Fibroblast of lung (primary cell): ENCODE results near the gene FUT1. TPM values are rescaled to one million over a fixed set of nuclear protein-coding genes. Genes with fewer than 3 reads are reported as not detected.

Experiments
- DNase-seq, 2 donors: peaks; one replicate each; pipeline versions ENCODE4 v3.0.0 to v3.0.0-alpha.2; 2010; ENCODE audit warnings: low read depth in 2 of 2
- H2AFZ ChIP-seq: 2 replicates; pipeline ENCODE4 v1.5.1; 2012; ENCODE audit warnings: low read length, control low read depth, inconsistent platforms
- H3K27ac ChIP-seq: 2 replicates; pipeline ENCODE4 v1.5.1; 2011; ENCODE audit warnings: low read length, control low read depth; ENCODE audit not compliant: insufficient read depth
- H3K27me3 ChIP-seq: 2 replicates; pipeline ENCODE4 v1.5.1; 2011; ENCODE audit warnings: mild to moderate bottlenecking, low read length; ENCODE audit not compliant: control insufficient read depth, insufficient read depth
- H3K36me3 ChIP-seq: 2 replicates; pipeline ENCODE4 v1.5.1; 2011; ENCODE audit warnings: low read length; ENCODE audit not compliant: control insufficient read depth, insufficient read depth
- H3K4me1 ChIP-seq: 2 replicates; pipeline ENCODE4 v1.5.1; 2011; ENCODE audit warnings: low read length; ENCODE audit not compliant: control insufficient read depth, insufficient read depth; ENCODE audit errors: extremely low read depth
- H3K4me2 ChIP-seq: 2 replicates; pipeline ENCODE4 v1.5.1; 2011; ENCODE audit warnings: low read length, control low read depth; ENCODE audit not compliant: insufficient read depth; ENCODE audit errors: extremely low read depth
- H3K4me3 ChIP-seq, 4 experiments: fragments of 200-600 bp in 1 of 4; sonication (generic) in 1 of 4; replicated peaks in 1 of 4; 2 replicates each; pipeline ENCODE4 v1.5.1; 2011 to 2016; ENCODE audit warnings: low read length in 4 of 4, low read depth in 3 of 4, mild to moderate bottlenecking in 3 of 4, control low read depth in 2 of 4, inconsistent platforms in 1 of 4, mixed read lengths in 1 of 4; ENCODE audit not compliant: insufficient read depth in 1 of 4; ENCODE audit errors: control extremely low read depth in 1 of 4
- H3K79me2 ChIP-seq: 2 replicates; pipeline ENCODE4 v1.5.1; 2012; ENCODE audit warnings: mild to moderate bottlenecking, low read length, inconsistent platforms; ENCODE audit not compliant: control insufficient read depth, insufficient read depth
- H3K9ac ChIP-seq: 2 replicates; pipeline ENCODE4 v1.5.1; 2011; ENCODE audit warnings: mild to moderate bottlenecking, low read length, control low read depth; ENCODE audit not compliant: insufficient read depth
- H3K9me3 ChIP-seq: 2 replicates; pipeline ENCODE4 v1.5.1; 2012; ENCODE audit warnings: low read depth, low read length; ENCODE audit not compliant: control insufficient read depth, insufficient read depth
- H4K20me1 ChIP-seq: 2 replicates; pipeline ENCODE4 v1.5.1; 2011; ENCODE audit warnings: low read length; ENCODE audit not compliant: control insufficient read depth, insufficient read depth; ENCODE audit errors: extremely low read depth
- EZH2 ChIP-seq: IDR thresholded peaks from 2 replicates; pipeline ENCODE4 v1.5.1; 2012; ENCODE audit warnings: low read length, control low read depth, mild to moderate bottlenecking; ENCODE audit errors: missing control alignments
- polyA plus RNA-seq, 2 donors: library from polyadenylated mRNA; depleted of rRNA in 1 of 2; stranded (reverse) in 1 of 2; unstranded in 1 of 2; fragments of >200 nt; gene quantifications; 2 replicates each; pipeline ENCODE4 v1.2.1, GENCODE V29; 2011 to 2012; ENCODE audit warnings: missing spikeins in 1 of 2
- total RNA-seq: library from RNA; depleted of rRNA; stranded (reverse); fragments of >200 nt; gene quantifications from 2 replicates; pipeline ENCODE4 v1.2.1, GENCODE V29; 2014
- TF ChIP-seq, protein P1 (sequence below), 2 donors: IDR thresholded peaks in 1 of 2; conservative IDR thresholded peaks in 1 of 2; 1 replicate in 1 of 2; 2 replicates in 1 of 2; pipeline ENCODE4 v1.5.1; 2011 to 2012; ENCODE audit warnings: low read length in 2 of 2, control low read depth in 1 of 2, inconsistent platforms in 1 of 2, low read depth in 1 of 2, mild to moderate bottlenecking in 1 of 2

FUT1 gene
- total and polyA plus RNA-seq, 2 donors (not counting 1 experiment from before 2014, with no cell fraction given), result 0.02 to 0.17 TPM

DNA sequence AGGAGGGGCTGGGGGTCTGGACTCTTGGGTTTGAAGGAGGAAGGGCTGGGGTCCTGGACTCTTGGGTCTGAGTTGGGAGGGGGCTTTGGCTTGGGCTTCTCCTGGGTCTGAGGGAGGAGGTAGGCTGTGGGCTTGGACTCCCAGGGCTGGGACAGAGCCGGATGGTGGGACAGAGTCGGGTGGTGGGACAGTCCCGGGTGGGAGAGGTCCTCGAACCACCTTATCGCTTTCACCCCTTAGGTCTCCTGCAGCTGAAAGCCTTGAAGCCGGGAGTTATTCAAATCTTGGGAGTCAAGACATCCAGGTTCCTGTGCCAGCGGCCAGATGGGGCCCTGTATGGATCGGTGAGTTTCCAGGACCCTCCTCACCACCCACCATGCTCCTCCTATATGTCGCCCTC, 4.2 kb upstream of the FUT1 start:
- no peaks in the 10 kb centered on the region for H3K9me3 ChIP-seq
- H3K4me3 ChIP-seq, result no peak overlapping the region
- no peaks in the 10 kb centered on the region for H3K79me2 ChIP-seq
- no peak for DNase-seq
- no peak overlapping the region for H3K4me2 ChIP-seq
- H3K27me3 ChIP-seq, result peaks cover 15% of the 10 kb centered on the region
- H3K27ac ChIP-seq, result no peak overlapping the region
- H3K36me3 ChIP-seq, result no peaks in the 10 kb centered on the region
- H3K9ac ChIP-seq, result no peak overlapping the region
- H3K4me1 ChIP-seq, result peaks cover 3% of the 10 kb centered on the region
- TF ChIP-seq, protein P1, sequence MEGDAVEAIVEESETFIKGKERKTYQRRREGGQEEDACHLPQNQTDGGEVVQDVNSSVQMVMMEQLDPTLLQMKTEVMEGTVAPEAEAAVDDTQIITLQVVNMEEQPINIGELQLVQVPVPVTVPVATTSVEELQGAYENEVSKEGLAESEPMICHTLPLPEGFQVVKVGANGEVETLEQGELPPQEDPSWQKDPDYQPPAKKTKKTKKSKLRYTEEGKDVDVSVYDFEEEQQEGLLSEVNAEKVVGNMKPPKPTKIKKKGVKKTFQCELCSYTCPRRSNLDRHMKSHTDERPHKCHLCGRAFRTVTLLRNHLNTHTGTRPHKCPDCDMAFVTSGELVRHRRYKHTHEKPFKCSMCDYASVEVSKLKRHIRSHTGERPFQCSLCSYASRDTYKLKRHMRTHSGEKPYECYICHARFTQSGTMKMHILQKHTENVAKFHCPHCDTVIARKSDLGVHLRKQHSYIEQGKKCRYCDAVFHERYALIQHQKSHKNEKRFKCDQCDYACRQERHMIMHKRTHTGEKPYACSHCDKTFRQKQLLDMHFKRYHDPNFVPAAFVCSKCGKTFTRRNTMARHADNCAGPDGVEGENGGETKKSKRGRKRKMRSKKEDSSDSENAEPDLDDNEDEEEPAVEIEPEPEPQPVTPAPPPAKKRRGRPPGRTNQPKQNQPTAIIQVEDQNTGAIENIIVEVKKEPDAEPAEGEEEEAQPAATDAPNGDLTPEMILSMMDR (conservative IDR thresholded peaks at IDR 0.05 in 1 of 2, IDR thresholded peaks at IDR 0.05 in 1 of 2; ENCODE audit: low read depth in 1 of 2, low read length in 2 of 2), result no peak
- TF ChIP-seq EZH2, result no peak
- no peaks in the 10 kb centered on the region for H4K20me1 ChIP-seq
- no peak overlapping the region for H2AFZ ChIP-seq

GRCh38 chr19:48756212-48756611, 3.8 kb upstream of the FUT1 start:
- H3K4me1 ChIP-seq, result peaks cover 3% of the 10 kb centered on the region
- H3K4me2 ChIP-seq, result no peak overlapping the region
- H3K4me3 ChIP-seq, result no peak overlapping the region
- H3K27me3 ChIP-seq, result peaks cover 16% of the 10 kb centered on the region
- H3K9ac ChIP-seq, result no peak overlapping the region
- no peaks in the 10 kb centered on the region for H3K9me3 ChIP-seq
- H2AFZ ChIP-seq, result no peak overlapping the region
- H3K79me2 ChIP-seq, result no peaks in the 10 kb centered on the region
- no peak overlapping the region for H3K27ac ChIP-seq
- H3K36me3 ChIP-seq, result no peaks in the 10 kb centered on the region
- DNase-seq, result no peak
- H4K20me1 ChIP-seq, result no peaks in the 10 kb centered on the region
- TF ChIP-seq EZH2, result no peak
- TF ChIP-seq, protein P1 (conservative IDR thresholded peaks at IDR 0.05 in 1 of 2, IDR thresholded peaks at IDR 0.05 in 1 of 2; ENCODE audit: low read depth in 1 of 2, low read length in 2 of 2), result no peak

GRCh38 chr19:48755787-48756186, 3.3 kb upstream of the FUT1 start:
- H3K4me3 ChIP-seq, result no peak overlapping the region
- DNase-seq, result no peak
- H3K4me2 ChIP-seq, result no peak overlapping the region
- H3K27me3 ChIP-seq, result peaks cover 20% of the 10 kb centered on the region
- peaks cover 3% of the 10 kb centered on the region for H3K4me1 ChIP-seq
- H3K9ac ChIP-seq, result no peak overlapping the region
- H4K20me1 ChIP-seq, result no peaks in the 10 kb centered on the region
- H3K27ac ChIP-seq, result no peak overlapping the region
- H3K9me3 ChIP-seq, result no peaks in the 10 kb centered on the region
- no peaks in the 10 kb centered on the region for H3K36me3 ChIP-seq
- no peaks in the 10 kb centered on the region for H3K79me2 ChIP-seq
- H2AFZ ChIP-seq, result no peak overlapping the region
- TF ChIP-seq, protein P1 (conservative IDR thresholded peaks at IDR 0.05 in 1 of 2, IDR thresholded peaks at IDR 0.05 in 1 of 2; ENCODE audit: low read depth in 1 of 2, low read length in 2 of 2), result no peak
- TF ChIP-seq EZH2, result no peak
